GM18526 (cell line): ENCODE data around the gene PCSK5.

Experiments used
- POLR2A ChIP-seq: IDR thresholded peaks from 3 replicates; pipeline ENCODE4 v1.6.1; 2011; ENCODE audit not compliant: insufficient read length; ENCODE audit errors: extremely low read depth

Gene PCSK5

DNA sequence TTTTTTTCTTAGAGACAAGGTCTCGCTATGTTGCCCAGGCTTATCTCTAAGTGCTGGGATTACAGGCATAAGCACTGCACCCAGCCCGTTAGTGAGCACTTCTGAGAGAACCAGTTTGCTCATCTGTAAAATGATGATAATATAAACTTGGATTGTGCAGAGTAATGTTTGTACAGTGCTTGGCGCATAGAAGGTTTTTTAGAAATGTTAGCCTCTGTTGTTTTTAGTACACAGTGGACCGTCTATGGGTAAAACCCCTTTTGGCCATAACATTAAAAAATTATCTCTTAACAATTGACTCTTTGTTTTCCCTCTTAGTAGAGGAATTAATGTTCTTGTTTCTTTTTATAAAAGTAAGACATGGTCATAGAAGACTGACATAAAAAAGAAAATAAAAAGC is 202.1 kb downstream of the PCSK5 start:
- TF ChIP-seq POLR2A: no peak

- no peak for TF ChIP-seq POLR2A
Observed at GRCh38 chr9:76095585-76095984, 205.1 kb downstream of the PCSK5 start.

- no peak for TF ChIP-seq POLR2A
Observed at GRCh38 chr9:76099516-76099915, 209.0 kb downstream of the PCSK5 start.

DNA sequence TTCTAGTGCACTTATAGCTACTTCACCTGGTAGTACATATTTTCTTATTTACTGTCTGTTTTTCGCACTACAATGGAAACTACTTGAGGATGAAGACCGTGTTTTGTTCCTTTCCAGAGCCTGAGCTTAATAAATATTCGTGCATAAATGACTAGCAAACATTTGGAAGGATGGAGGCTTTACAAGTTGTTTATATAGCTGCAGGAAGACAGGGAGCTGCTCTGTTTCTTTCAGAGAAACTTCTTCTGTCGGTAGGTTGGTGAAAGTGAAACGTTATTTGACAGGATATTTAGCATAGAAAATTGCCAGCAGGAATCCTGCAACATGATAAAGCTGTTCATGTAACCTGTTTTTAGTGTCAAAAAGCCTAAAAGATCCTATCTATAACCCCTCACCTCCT is 210.6 kb downstream of the PCSK5 start:
- no peak for TF ChIP-seq POLR2A

DNA sequence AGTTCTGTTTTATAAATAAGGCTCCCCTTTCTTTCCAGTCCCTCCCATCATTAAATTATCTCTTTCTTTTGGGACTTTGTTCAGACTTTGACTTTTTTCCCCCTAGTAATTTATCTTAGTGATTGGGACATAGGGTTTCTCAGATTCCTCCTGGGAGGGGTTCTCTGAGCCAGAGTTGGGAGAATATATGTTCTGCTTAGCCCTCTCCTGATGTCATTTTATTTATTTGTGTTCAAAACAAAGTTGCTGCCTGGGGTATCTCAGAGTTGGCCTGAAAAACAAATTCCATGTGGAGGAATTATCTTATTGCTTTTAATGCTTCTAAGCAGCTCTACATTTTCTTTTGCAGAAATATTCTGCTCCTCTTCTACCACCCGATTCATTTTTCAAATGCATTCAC is 211.0 kb downstream of the PCSK5 start:
- no peak for TF ChIP-seq POLR2A

DNA sequence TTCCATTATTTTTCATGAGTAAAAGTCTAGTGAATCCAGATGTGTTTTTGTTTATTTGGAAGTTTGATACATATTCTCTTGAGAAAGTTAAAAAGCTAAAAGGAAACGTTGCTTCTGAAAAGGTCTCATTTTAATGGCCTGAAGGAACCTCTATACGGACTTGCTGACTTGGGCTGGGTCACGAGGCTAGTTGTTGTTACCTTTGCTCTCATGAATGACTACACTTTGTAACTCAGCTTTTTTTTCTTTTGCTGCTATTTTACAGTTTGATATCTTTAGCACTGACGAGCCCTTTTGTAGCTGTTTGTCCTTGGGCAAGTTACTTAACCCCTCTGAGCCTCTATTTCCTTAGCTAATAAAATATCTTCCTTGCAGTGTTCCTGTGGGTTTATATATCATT is 211.5 kb downstream of the PCSK5 start:
- TF ChIP-seq POLR2A: no peak

DNA sequence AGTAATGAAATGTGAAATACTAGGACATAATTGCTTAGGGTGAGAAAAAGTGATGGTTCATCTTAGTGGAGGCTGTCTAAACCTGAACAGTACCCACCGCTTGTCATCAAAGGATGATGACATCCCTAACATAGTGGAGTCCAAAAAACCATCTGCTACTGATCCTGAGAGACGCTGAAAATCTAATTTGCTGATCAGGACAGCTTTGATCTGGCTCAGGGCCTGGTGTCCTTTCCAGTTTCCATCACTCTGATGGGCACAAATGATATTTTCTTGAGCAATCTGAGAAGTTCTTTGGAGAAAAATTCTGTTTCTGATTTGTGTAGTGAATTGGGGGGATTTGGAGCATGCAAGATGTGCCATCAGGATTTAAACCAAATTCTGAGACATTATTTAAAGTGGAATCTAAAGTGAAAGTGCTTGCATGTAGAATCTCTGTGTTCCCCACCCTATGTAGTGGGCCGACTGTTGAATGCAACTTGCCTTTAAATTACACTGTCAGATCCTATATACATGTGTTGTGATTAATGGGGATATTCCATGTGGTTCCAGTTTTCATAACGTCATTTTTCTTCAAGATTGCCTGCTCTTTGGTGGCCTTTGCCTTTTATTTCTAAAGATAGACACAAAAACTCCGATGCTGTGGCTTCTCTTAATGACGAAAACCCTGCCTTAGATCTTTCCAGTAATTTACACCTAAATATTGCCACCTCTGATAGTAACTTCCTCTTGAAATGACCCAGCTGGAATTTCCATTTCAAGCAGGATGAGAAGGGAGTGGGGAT is 213.2 kb downstream of the PCSK5 start:
- TF ChIP-seq POLR2A: no peak

DNA sequence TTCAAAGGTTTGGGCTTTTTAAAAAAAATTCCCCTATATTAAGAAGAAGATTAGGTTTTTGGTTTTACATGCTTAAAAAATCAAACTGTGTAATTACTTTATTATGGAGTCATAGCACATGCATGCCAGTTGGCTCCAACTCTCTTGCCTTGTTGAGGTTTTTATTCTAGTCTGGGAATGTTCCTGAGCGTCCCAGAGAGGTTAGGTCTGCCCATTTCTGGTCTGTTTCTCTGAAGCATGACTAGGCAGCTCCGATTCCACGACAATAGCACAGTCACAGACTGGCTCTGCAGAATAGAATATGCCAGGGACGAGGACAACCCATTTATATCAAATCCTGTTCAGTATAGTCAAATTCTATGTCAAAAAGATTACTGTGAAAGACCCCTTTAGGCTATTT is 217.0 kb downstream of the PCSK5 start:
- TF ChIP-seq POLR2A: no peak

GRCh38 chr9:76109953-76110352 is 219.5 kb downstream of the PCSK5 start:
- no peak for TF ChIP-seq POLR2A

GRCh38 chr9:76112151-76112550 is 221.7 kb downstream of the PCSK5 start:
- no peak for TF ChIP-seq POLR2A

- TF ChIP-seq POLR2A: no peak
Observed at GRCh38 chr9:76114144-76114543, 223.7 kb downstream of the PCSK5 start.

DNA sequence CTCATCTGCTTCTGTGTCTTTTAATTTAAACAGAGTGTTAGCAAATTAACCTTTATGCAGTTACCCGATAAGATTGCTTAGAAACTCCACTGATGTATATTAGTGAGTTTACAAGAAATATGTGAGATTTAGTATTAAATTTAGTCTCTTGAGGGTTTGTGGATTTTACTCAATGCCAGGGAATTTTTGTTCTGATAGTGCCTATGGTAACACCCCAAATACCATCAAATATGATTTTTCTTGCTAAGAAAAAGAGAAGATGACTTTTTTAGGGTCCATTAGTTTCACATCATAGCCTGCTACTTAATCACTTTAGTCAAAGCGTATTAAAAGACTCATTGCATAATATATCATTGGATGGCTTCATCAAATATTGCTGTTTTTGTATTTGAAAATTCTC is 224.9 kb downstream of the PCSK5 start:
- TF ChIP-seq POLR2A: no peak

GRCh38 chr9:76115982-76116646 is 225.6 kb downstream of the PCSK5 start:
- TF ChIP-seq POLR2A: no peak

GRCh38 chr9:76116913-76117312 is 226.4 kb downstream of the PCSK5 start:
- TF ChIP-seq POLR2A: no peak

DNA sequence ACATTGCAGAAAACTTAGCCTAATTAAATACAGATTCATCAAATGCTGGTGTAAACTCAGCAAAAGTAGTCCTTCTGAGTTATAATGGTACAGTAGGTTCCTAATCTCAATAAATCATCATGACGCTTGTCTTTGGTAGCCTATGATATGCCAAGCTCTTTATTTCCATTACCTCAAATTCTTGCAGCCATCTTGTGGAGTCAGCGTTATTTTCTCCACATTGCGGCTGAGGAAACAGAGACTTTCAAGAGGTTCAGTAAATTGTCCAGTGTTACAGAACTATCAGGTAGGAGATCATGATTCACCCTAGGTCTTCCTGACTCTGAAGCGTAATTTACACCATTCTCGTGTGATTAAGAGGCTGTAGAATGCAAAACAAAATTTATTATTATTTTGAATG is 237.2 kb downstream of the PCSK5 start:
- no peak for TF ChIP-seq POLR2A

DNA sequence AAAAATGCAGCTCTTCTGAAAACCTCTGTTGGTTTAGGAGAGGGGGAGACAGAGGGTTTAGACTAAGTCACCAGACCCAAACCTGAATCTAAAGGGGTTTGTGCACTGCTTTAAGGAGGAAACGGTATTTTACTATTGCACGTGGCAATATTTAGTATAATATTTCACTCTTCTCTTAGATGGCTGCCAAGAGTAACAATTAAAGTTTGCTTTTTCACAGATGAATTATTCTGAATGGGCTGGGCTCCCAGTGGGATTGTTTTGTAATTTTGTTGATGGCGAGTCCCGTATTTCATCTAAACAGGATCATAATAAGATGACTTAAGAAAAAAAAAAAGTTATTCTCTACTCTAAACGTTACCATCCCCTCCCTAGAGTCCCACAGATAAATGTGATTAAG is 245.4 kb downstream of the PCSK5 start:
- no peak for TF ChIP-seq POLR2A

GRCh38 chr9:76136986-76137385 is 246.5 kb downstream of the PCSK5 start:
- no peak for TF ChIP-seq POLR2A
